ENCODE measurements around the gene IFITM10. TPM values are rescaled to one million over a fixed set of nuclear protein-coding genes. Genes with fewer than 3 reads are reported as not detected.

The IFITM10 gene
- total RNA-seq, 1 experiment from 2014 or later = not detected

DNA sequence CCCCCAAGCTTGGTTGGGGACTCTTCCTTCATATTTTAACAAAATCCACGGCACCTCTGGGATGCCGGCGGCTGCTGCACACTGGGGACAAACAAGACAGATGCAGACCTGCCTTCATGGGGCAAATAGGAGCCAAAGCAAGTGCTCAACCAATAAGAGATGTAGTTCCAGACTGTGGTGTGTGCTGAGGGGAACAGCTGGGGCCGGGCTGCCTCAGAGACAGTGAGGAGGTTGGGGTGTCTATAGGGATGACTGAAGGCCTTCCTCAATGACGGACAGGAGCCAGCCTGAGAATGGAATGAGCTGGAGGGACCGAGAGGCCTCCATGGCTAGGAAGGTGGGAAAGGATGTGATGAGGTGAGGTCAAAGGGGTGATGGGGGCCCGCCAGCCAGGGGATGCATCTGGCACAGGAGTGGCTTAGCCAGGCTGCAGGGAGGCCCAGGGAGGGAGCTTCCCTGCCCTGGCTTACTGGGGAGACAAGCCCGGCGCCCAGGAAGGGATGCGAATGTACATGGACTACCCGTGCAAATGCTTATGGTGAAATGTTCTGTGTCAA lies 23.7 kb upstream of the IFITM10 start:
- TF ChIP-seq EZH2 (IDR thresholded peaks at IDR 0.05; ENCODE audit: borderline replicate concordance, low read depth, low read length, poor library complexity, severe bottlenecking) = no peak
- TF ChIP-seq, protein P1, sequence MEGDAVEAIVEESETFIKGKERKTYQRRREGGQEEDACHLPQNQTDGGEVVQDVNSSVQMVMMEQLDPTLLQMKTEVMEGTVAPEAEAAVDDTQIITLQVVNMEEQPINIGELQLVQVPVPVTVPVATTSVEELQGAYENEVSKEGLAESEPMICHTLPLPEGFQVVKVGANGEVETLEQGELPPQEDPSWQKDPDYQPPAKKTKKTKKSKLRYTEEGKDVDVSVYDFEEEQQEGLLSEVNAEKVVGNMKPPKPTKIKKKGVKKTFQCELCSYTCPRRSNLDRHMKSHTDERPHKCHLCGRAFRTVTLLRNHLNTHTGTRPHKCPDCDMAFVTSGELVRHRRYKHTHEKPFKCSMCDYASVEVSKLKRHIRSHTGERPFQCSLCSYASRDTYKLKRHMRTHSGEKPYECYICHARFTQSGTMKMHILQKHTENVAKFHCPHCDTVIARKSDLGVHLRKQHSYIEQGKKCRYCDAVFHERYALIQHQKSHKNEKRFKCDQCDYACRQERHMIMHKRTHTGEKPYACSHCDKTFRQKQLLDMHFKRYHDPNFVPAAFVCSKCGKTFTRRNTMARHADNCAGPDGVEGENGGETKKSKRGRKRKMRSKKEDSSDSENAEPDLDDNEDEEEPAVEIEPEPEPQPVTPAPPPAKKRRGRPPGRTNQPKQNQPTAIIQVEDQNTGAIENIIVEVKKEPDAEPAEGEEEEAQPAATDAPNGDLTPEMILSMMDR (conservative IDR thresholded peaks at IDR 0.05; ENCODE audit: low read depth, low read length) = no peak
- no peak overlapping the region for H3K27ac ChIP-seq (ENCODE audit: low read depth, low read length, poor library complexity, severe bottlenecking)
- H3K9me3 ChIP-seq (ENCODE audit: low read depth, low read length, poor library complexity, severe bottlenecking) = no peaks in the 10 kb centered on the region
- H3K36me3 ChIP-seq (ENCODE audit: insufficient read depth, low read length, poor library complexity, severe bottlenecking) = no peaks in the 10 kb centered on the region
- ChIA-PET POLR2A (ENCODE audit: low non-redundant PET) (no interaction called here), CTCF (no interaction called here)
- BruUV-seq (replicated peaks) = no TSS peak
- intact Hi-C loops (cut with micrococcal nuclease; ENCODE audit: unreplicated experiment) = no loop called here
- no peak for DNase-seq (ENCODE audit: low spot score)
- no peaks in the 10 kb centered on the region for H3K27me3 ChIP-seq (replicated peaks; ENCODE audit: insufficient read depth, low read depth, low read length, poor library complexity)
- no peaks in the 10 kb centered on the region for H3K4me1 ChIP-seq (ENCODE audit: insufficient read depth, low read length, poor library complexity, severe bottlenecking)
- H3K4me3 ChIP-seq (ENCODE audit: low read depth, low read length, poor library complexity, severe bottlenecking) = no peak overlapping the region

DNA sequence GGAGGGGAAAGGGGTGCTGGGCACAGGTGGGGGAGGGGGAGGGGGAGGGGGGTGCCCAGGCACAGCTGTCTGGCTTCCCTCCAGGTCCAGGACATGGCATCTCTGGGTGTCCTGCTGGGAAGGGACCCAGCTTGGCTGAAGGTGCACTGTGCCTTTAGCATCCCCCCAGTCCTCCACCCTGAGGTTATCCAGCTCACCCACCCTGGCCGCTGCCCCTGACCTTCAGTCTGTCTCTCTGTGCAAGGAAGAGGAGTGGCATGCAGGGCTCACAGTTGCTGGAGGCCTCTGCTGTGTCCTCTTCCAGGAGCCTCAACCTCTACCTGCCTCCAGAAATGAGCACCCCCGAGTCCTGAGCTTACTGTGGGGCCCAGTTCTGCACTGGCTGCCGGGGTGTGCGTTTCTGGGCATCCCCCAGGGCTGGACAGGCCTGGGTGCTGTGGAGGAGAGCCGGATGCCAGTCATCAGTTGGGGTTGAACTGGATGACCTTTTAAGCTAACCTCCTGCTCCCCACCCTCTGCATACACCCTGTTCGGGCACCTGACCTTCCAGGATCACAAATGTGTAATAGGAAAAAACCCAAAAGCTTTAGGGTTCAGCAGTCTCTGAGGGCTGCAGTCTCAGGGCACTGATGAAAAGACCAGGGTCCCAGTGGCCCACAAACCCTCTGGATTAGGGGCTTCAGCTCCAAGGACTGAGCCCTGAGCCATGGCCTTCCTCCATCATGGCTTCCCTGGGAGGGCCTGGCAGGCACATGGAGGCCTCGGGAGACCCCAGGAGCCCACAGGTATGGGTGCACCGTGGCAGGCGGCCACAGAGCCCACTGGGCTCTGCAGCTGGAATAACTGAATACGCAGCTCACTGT lies 23.0 kb upstream of the IFITM10 start:
- DNase-seq (ENCODE audit: low spot score) = no peak
- ChIA-PET POLR2A (ENCODE audit: low non-redundant PET) (no interaction called here), CTCF (no interaction called here)
- no TSS peak for BruUV-seq (replicated peaks)
- Histone ChIP-seq H3K27ac (ENCODE audit: low read depth, low read length, poor library complexity, severe bottlenecking) (no peak overlapping the region), H3K4me1 (ENCODE audit: insufficient read depth, low read length, poor library complexity, severe bottlenecking) (no peaks in the 10 kb centered on the region), H3K9me3 (ENCODE audit: low read depth, low read length, poor library complexity, severe bottlenecking) (no peaks in the 10 kb centered on the region), H3K4me3 (ENCODE audit: low read depth, low read length, poor library complexity, severe bottlenecking) (no peak overlapping the region), H3K27me3 (replicated peaks; ENCODE audit: insufficient read depth, low read depth, low read length, poor library complexity) (no peaks in the 10 kb centered on the region), H3K36me3 (ENCODE audit: insufficient read depth, low read length, poor library complexity, severe bottlenecking) (no peaks in the 10 kb centered on the region)
- intact Hi-C loops (cut with micrococcal nuclease; ENCODE audit: unreplicated experiment) = no loop called here
- TF ChIP-seq EZH2 (IDR thresholded peaks at IDR 0.05; ENCODE audit: borderline replicate concordance, low read depth, low read length, poor library complexity, severe bottlenecking) = no peak
- TF ChIP-seq, protein P1 (conservative IDR thresholded peaks at IDR 0.05; ENCODE audit: low read depth, low read length) = no peak

DNA sequence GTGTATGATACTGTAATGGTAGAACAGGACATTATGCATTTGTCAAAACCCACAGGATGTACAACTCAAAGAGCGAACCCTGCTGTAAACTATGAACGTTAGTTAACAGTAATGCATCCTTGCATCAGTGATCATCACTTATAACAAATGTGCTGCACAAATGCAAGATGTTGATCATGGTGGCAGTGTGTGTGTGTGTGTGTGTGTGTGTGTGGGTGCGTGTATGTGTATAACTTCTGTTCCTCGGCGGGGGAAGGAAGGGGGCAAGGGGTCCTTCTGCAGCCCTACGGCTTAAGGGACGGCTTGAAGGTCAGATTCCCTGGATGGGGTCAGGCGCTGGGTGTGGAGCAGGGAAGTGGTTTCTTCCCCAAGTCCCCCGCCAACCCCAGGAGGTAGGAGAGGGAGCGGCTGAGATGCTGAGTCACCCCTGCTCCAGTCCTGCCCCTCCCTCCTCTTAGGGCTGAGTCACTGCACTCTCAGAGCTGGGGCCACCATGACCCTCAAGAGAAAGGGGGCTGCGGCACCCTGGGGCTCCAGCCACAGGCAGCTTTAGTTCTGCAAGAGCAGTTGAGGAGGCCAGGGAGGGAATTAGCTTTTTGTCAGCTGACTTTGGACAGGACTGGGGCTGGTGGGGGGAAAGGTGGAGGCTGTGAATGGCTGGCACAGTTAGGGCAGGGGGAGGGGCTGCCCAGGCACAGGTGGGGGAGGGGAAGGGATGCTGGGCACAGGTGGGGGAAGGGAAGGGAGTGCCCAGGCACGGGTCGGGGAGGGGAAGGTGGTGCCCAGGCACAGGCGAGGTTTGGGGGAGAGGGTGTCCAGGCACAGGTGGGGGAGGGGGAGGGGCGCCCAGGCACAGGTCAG lies 22.1 kb upstream of the IFITM10 start:
- Histone ChIP-seq H3K27me3 (replicated peaks; ENCODE audit: insufficient read depth, low read depth, low read length, poor library complexity) (no peaks in the 10 kb centered on the region), H3K9me3 (ENCODE audit: low read depth, low read length, poor library complexity, severe bottlenecking) (no peaks in the 10 kb centered on the region), H3K27ac (ENCODE audit: low read depth, low read length, poor library complexity, severe bottlenecking) (no peak overlapping the region), H3K36me3 (ENCODE audit: insufficient read depth, low read length, poor library complexity, severe bottlenecking) (no peaks in the 10 kb centered on the region), H3K4me1 (ENCODE audit: insufficient read depth, low read length, poor library complexity, severe bottlenecking) (no peaks in the 10 kb centered on the region), H3K4me3 (ENCODE audit: low read depth, low read length, poor library complexity, severe bottlenecking) (no peak overlapping the region)
- intact Hi-C loops (cut with micrococcal nuclease; ENCODE audit: unreplicated experiment) = no loop called here
- DNase-seq (ENCODE audit: low spot score) = peak; percentile 69
- CTCF ChIA-PET = interaction anchor here (0.6 kb wide), 1 partner anchor 198 kb away, joined by 4 read pairs; no protein-coding TSS in a partner anchor
- POLR2A ChIA-PET (ENCODE audit: low non-redundant PET) = no interaction called here
- TF ChIP-seq, protein P1 (conservative IDR thresholded peaks at IDR 0.05; ENCODE audit: low read depth, low read length) = no peak
- no peak for TF ChIP-seq EZH2 (IDR thresholded peaks at IDR 0.05; ENCODE audit: borderline replicate concordance, low read depth, low read length, poor library complexity, severe bottlenecking)
- no TSS peak for BruUV-seq (replicated peaks)

Measured in A673 (cell line).